HepG2 (cell line): Measurements from ENCODE around the gene NINL. TPM values are rescaled to one million over a fixed set of nuclear protein-coding genes. Genes with fewer than 3 reads are reported as not detected.

ENCODE experiments used
- EEA1 ChIP-seq: sonication (generic); formaldehyde crosslinking; IDR thresholded peaks from 2 replicates; pipeline ENCODE4 v1.5.1; 2020; ENCODE audit warnings: mild to moderate bottlenecking, missing genetic modification reagents, borderline replicate concordance
- HNRNPL ChIP-seq: fragments of 200-400 bp; formaldehyde crosslinking; IDR thresholded peaks from 2 replicates; pipeline ENCODE4 v1.6.1; 2017; ENCODE audit warnings: mild to moderate bottlenecking, low read depth, low read length
- KDM6A ChIP-seq: IDR thresholded peaks from 2 replicates; pipeline ENCODE4 v1.6.1; 2016; ENCODE audit warnings: low read depth
- KLF12 ChIP-seq: sonication (generic); formaldehyde crosslinking; IDR thresholded peaks from 2 replicates; pipeline ENCODE4 v1.4.0; 2020; ENCODE audit warnings: missing genetic modification reagents, borderline replicate concordance
- MIER3 ChIP-seq: IDR thresholded peaks from 2 replicates; pipeline ENCODE4 v1.6.1; 2016; ENCODE audit warnings: missing compliant biosample characterization, borderline replicate concordance
- MYNN ChIP-seq: sonication (generic); formaldehyde crosslinking; IDR thresholded peaks from 2 replicates; pipeline ENCODE4 v1.4.0; 2020; ENCODE audit warnings: mild to moderate bottlenecking, low read depth, missing genetic modification reagents
- NFE2 ChIP-seq: sonication (generic); formaldehyde crosslinking; IDR thresholded peaks from 2 replicates; pipeline ENCODE4 v1.4.0; 2020; ENCODE audit warnings: missing genetic modification reagents
- PRPF4 ChIP-seq: fragments of 200-400 bp; formaldehyde crosslinking; IDR thresholded peaks from 2 replicates; pipeline ENCODE4 v1.6.1; 2016; ENCODE audit warnings: low read length, low read depth; ENCODE audit not compliant: poor library complexity, severe bottlenecking
- RAD21 ChIP-seq: fragments of 450-650 bp; formaldehyde crosslinking; IDR thresholded peaks from 2 replicates; pipeline ENCODE4 v1.5.0; 2020; ENCODE audit warnings: mild to moderate bottlenecking
- TBX2 ChIP-seq: sonication (generic); formaldehyde crosslinking; IDR thresholded peaks from 2 replicates; pipeline ENCODE4 v1.5.0; 2020; ENCODE audit warnings: missing genetic modification reagents, mild to moderate bottlenecking, borderline replicate concordance
- ZEB1 ChIP-seq: IDR thresholded peaks from 2 replicates; pipeline ENCODE4 v1.6.1; 2012; ENCODE audit warnings: mild to moderate bottlenecking, low read depth, inconsistent platforms; ENCODE audit not compliant: insufficient replicate concordance
- ZNF709 ChIP-seq: sonication (generic); formaldehyde crosslinking; IDR thresholded peaks from 2 replicates; pipeline ENCODE4 v1.5.0; 2020; ENCODE audit warnings: mild to moderate bottlenecking, missing genetic modification reagents
- ZNF839 ChIP-seq: sonication (generic); formaldehyde crosslinking; IDR thresholded peaks from 2 replicates; pipeline ENCODE4 v1.4.0; 2020; ENCODE audit warnings: missing genetic modification reagents, mild to moderate bottlenecking, borderline replicate concordance
- ZNF841 ChIP-seq: sonication (generic); formaldehyde crosslinking; IDR thresholded peaks from 2 replicates; pipeline ENCODE4 v1.8.1; 2023; ENCODE audit warnings: missing genetic modification reagents, borderline replicate concordance
- polyA plus RNA-seq, 8 experiments: library from polyadenylated mRNA; depleted of rRNA in 3 of 8; stranded (reverse) in 7 of 8; unstranded in 1 of 8; fragments of >200 nt; fragmentation: Illumina TruSeq in 4 of 8; extraction: Trizol in 4 of 8; gene quantifications; 2 replicates each; pipeline versions ENCODE4 v1.2.1 to v1.2.3, GENCODE V29; 2011 to 2016; ENCODE audit warnings: low read depth in 4 of 8, missing spikeins in 1 of 8, mixed read lengths in 1 of 8; ENCODE audit not compliant: insufficient read depth in 1 of 8
- total RNA-seq, 5 experiments: library from RNA; depleted of rRNA; stranded (reverse); fragments of >200 nt; fragmentation: Illumina TruSeq; extraction: Trizol; gene quantifications; 2 replicates each; pipeline ENCODE4 v1.2.3, GENCODE V29; 2016; ENCODE audit warnings: low read depth in 1 of 5
- TF ChIP-seq, protein P1 (sequence below): sonication (generic); formaldehyde crosslinking; IDR thresholded peaks from 2 replicates; pipeline ENCODE4 v1.5.1; 2020; ENCODE audit warnings: mild to moderate bottlenecking, missing genetic modification reagents, borderline replicate concordance
- TF ChIP-seq, protein P2 (sequence below): sonication (generic); formaldehyde crosslinking; IDR thresholded peaks from 2 replicates; pipeline ENCODE4 v1.4.0; 2020; ENCODE audit warnings: mild to moderate bottlenecking, missing genetic modification reagents
- TF ChIP-seq, protein P3 (sequence below): sonication (generic); formaldehyde crosslinking; IDR thresholded peaks from 2 replicates; pipeline ENCODE4 v1.5.0; 2020; ENCODE audit warnings: missing genetic modification reagents, mild to moderate bottlenecking, borderline replicate concordance
- TF ChIP-seq, protein P4 (sequence below): sonication (generic); formaldehyde crosslinking; IDR thresholded peaks from 2 replicates; pipeline ENCODE4 v1.4.0; 2020; ENCODE audit warnings: mild to moderate bottlenecking, missing genetic modification reagents
- TF ChIP-seq, protein P5 (sequence below): sonication (generic); formaldehyde crosslinking; IDR thresholded peaks from 2 replicates; pipeline ENCODE4 v1.9.0; 2022; ENCODE audit warnings: missing genetic modification reagents, mild to moderate bottlenecking, borderline replicate concordance

NINL gene
- total and polyA plus RNA-seq, 2 of the 13 experiments (the other 11 are each of a cell fraction or from before 2014, with no cell fraction given), result 32.3 to 34.3 TPM

DNA sequence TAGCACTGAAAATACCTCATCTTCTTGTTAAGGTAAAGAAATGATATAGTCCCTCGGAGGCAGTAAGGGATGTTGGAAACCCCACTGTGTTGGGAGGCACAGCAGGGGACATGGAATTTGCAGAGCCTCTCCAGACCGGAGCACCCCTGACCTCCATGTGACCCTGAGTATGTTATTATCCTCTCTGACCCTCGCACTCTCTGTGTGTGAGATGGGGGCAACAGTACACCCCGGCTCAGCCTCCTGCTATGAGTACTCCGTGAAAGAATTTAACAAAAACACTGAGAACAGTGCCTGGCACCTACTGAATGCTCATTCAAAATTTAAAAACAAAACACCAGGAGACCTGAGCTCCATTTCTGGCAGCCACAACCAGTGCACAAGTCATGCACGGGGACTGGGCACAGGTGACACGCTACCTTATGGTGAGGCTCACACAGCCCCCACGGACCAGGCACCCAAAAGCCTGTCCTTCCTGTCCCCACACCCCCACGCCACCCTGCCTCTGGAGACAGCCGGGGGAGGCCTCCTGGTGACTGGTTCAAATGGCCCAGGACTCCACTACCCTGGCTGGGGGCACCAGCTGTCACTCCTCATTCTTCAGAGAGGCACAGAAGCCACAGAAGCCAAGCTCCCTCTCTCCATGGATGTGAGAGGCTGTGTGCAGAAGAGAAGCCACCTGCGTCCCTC lies 6.1 kb downstream of the NINL start (continued):
- TF ChIP-seq, protein P1, sequence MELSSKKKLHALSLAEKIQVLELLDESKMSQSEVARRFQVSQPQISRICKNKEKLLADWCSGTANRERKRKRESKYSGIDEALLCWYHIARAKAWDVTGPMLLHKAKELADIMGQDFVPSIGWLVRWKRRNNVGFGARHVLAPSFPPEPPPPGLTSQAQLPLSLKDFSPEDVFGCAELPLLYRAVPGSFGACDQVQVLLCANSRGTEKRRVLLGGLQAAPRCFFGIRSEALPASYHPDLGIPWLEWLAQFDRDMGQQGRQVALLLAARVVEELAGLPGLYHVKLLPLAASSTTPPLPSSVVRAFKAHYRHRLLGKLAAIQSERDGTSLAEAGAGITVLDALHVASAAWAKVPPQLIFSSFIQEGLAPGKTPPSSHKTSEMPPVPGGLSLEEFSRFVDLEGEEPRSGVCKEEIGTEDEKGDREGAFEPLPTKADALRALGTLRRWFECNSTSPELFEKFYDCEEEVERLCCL (CRISPR knock-in tag), result peak; percentile 34; the same call in 1 of the 2 replicates
- TF ChIP-seq, protein P2, sequence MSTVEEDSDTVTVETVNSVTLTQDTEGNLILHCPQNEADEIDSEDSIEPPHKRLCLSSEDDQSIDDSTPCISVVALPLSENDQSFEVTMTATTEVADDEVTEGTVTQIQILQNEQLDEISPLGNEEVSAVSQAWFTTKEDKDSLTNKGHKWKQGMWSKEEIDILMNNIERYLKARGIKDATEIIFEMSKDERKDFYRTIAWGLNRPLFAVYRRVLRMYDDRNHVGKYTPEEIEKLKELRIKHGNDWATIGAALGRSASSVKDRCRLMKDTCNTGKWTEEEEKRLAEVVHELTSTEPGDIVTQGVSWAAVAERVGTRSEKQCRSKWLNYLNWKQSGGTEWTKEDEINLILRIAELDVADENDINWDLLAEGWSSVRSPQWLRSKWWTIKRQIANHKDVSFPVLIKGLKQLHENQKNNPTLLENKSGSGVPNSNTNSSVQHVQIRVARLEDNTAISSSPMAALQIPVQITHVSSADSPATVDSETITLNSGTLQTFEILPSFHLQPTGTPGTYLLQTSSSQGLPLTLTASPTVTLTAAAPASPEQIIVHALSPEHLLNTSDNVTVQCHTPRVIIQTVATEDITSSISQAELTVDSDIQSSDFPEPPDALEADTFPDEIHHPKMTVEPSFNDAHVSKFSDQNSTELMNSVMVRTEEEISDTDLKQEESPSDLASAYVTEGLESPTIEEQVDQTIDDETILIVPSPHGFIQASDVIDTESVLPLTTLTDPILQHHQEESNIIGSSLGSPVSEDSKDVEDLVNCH (CRISPR knock-in tag), result no peak
- TF ChIP-seq MIER3 (CRISPR knock-in tag) (peak; percentile 69; the same call in 1 of the 2 replicates), EEA1 (CRISPR knock-in tag) (0 out of 2 replicates have a peak, but pooled peaks have one; percentile 50), TBX2 (CRISPR knock-in tag) (peak; percentile 33; the same call in 1 of the 2 replicates), NFE2 (no peak), ZNF709 (CRISPR knock-in tag) (no peak), KLF12 (CRISPR knock-in tag) (no peak), KDM6A (CRISPR knock-in tag) (0 out of 2 replicates have a peak, but pooled peaks have one; percentile 21), HNRNPL (no peak), ZNF841 (no peak), RAD21 (CRISPR knock-in tag) (no peak), MYNN (CRISPR knock-in tag) (no peak), PRPF4 (no peak), ZEB1 (no peak), ZNF839 (CRISPR knock-in tag) (peak; percentile 63; the same call in 1 of the 2 replicates)
- TF ChIP-seq, protein P3, sequence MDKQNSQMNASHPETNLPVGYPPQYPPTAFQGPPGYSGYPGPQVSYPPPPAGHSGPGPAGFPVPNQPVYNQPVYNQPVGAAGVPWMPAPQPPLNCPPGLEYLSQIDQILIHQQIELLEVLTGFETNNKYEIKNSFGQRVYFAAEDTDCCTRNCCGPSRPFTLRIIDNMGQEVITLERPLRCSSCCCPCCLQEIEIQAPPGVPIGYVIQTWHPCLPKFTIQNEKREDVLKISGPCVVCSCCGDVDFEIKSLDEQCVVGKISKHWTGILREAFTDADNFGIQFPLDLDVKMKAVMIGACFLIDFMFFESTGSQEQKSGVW (CRISPR knock-in tag), result no peak
- TF ChIP-seq, protein P4, sequence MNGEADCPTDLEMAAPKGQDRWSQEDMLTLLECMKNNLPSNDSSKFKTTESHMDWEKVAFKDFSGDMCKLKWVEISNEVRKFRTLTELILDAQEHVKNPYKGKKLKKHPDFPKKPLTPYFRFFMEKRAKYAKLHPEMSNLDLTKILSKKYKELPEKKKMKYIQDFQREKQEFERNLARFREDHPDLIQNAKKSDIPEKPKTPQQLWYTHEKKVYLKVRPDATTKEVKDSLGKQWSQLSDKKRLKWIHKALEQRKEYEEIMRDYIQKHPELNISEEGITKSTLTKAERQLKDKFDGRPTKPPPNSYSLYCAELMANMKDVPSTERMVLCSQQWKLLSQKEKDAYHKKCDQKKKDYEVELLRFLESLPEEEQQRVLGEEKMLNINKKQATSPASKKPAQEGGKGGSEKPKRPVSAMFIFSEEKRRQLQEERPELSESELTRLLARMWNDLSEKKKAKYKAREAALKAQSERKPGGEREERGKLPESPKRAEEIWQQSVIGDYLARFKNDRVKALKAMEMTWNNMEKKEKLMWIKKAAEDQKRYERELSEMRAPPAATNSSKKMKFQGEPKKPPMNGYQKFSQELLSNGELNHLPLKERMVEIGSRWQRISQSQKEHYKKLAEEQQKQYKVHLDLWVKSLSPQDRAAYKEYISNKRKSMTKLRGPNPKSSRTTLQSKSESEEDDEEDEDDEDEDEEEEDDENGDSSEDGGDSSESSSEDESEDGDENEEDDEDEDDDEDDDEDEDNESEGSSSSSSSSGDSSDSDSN, result no peak
- TF ChIP-seq, protein P5, sequence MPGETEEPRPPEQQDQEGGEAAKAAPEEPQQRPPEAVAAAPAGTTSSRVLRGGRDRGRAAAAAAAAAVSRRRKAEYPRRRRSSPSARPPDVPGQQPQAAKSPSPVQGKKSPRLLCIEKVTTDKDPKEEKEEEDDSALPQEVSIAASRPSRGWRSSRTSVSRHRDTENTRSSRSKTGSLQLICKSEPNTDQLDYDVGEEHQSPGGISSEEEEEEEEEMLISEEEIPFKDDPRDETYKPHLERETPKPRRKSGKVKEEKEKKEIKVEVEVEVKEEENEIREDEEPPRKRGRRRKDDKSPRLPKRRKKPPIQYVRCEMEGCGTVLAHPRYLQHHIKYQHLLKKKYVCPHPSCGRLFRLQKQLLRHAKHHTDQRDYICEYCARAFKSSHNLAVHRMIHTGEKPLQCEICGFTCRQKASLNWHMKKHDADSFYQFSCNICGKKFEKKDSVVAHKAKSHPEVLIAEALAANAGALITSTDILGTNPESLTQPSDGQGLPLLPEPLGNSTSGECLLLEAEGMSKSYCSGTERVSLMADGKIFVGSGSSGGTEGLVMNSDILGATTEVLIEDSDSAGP (CRISPR knock-in tag), result peak; percentile 41
